Lower leg skin (tissue), 4 donors: ENCODE measurements around the gene PUS10. TPM values are rescaled to one million over a fixed set of nuclear protein-coding genes. Genes with fewer than 3 reads are reported as not detected.

Experiments
- DNase-seq, 2 donors: peaks; one replicate each; pipeline ENCODE4 v3.0.0-alpha.2; 2019; ENCODE audit warnings: low spot score in 2 of 2
- H3K4me3 ChIP-seq: fragments of 200-600 bp; sonication (generic); 2 replicates; pipeline ENCODE4 v1.5.1; 2017; ENCODE audit warnings: mild to moderate bottlenecking, low read depth; ENCODE audit not compliant: poor library complexity, severe bottlenecking
- CTCF ChIP-seq, 3 donors: fragments of 450-650 bp; IDR thresholded peaks; one replicate each; pipeline ENCODE4 v1.5.1; 2016; ENCODE audit warnings: antibody characterized with exemption in 3 of 3, mild to moderate bottlenecking in 3 of 3, moderate library complexity in 2 of 3
- POLR2A ChIP-seq, 2 donors: fragments of 450-650 bp; IDR thresholded peaks; one replicate each; pipeline ENCODE4 v1.6.1; 2016 to 2017; ENCODE audit warnings: antibody characterized with exemption in 2 of 2, mild to moderate bottlenecking in 1 of 2, moderate library complexity in 1 of 2
- WGBS, 2 donors: methylation state at CpG; one replicate each; pipeline ENCODE4 v1.1.5; 2018; 5-methylcytosine and 5-hydroxymethylcytosine counted together
- intact Hi-C: fragments of 100-400 bp; cut with DNase I; formaldehyde crosslinking; loops from one replicate; pipeline ENCODE4 v1.15.0; 2023; ENCODE audit warnings: low total_unique reads
- total RNA-seq, 4 donors: library from RNA; depleted of rRNA; stranded (reverse); fragments of >200 nt; gene quantifications; one replicate each; pipeline ENCODE4 v1.1.0, GENCODE V29; 2016

PUS10 gene
- total RNA-seq, 4 donors from 2014 or later = 3.6 to 10.2 (median 6.0) TPM

GRCh38 chr2:60962528-60962927, 55.5 kb downstream of the PUS10 start:
- TF ChIP-seq CTCF (IDR thresholded peaks at IDR 0.05) (no peak), POLR2A (IDR thresholded peaks at IDR 0.05) (no peak)
- intact Hi-C loops = no loop called here
- H3K4me3 ChIP-seq = no peak overlapping the region
- 53 to 61% methylated on average over 2 of the region's 2 CpGs for WGBS, 2 donors
- no peak for DNase-seq

- DNase-seq = no peak
- TF ChIP-seq POLR2A (IDR thresholded peaks at IDR 0.05) (no peak), CTCF (IDR thresholded peaks at IDR 0.05) (no peak)
- 59 to 60% methylated on average over 4 of the region's 4 CpGs for WGBS, 2 donors
- H3K4me3 ChIP-seq = no peak overlapping the region
- intact Hi-C loops = no loop called here
Measured at GRCh38 chr2:60961457-60961856, 56.6 kb downstream of the PUS10 start.

- DNase-seq = no peak
- H3K4me3 ChIP-seq = no peak overlapping the region
- 42 to 48% methylated on average over 1 of the region's 1 CpG for WGBS, 2 donors
- intact Hi-C loops = no loop called here
- TF ChIP-seq CTCF (IDR thresholded peaks at IDR 0.05) (no peak), POLR2A (IDR thresholded peaks at IDR 0.05) (no peak)
Measured at GRCh38 chr2:60960706-60961105, 57.3 kb downstream of the PUS10 start.

- no peak for DNase-seq
- no peak for TF ChIP-seq CTCF (IDR thresholded peaks at IDR 0.05)
- TF ChIP-seq POLR2A (IDR thresholded peaks at IDR 0.05) = no peak
- intact Hi-C loops = no loop called here
- WGBS, 2 donors = 87 to 90% methylated on average over 4 to 7 of the region's 7 CpGs
- H3K4me3 ChIP-seq = no peak overlapping the region
Measured at GRCh38 chr2:60959501-60959900, 58.6 kb downstream of the PUS10 start.

GRCh38 chr2:60958800-60959199, 59.3 kb downstream of the PUS10 start:
- DNase-seq = no peak
- intact Hi-C loops = no loop called here
- WGBS, 2 donors = 45 to 52% methylated on average over 3 of the region's 3 CpGs
- H3K4me3 ChIP-seq = no peak overlapping the region
- no peak for TF ChIP-seq POLR2A (IDR thresholded peaks at IDR 0.05)
- no peak for TF ChIP-seq CTCF (IDR thresholded peaks at IDR 0.05)

- 65 to 71% methylated on average over 3 of the region's 3 CpGs for WGBS, 2 donors
- no peak overlapping the region for H3K4me3 ChIP-seq
- DNase-seq = no peak
- TF ChIP-seq POLR2A (IDR thresholded peaks at IDR 0.05) (no peak), CTCF (IDR thresholded peaks at IDR 0.05) (no peak)
- intact Hi-C loops = no loop called here
Measured at GRCh38 chr2:60958361-60958760, 59.7 kb downstream of the PUS10 start.
